Naive B cell (primary cell): Measurements from ENCODE around the gene SMARCD2. TPM values are rescaled to one million over a fixed set of nuclear protein-coding genes. Genes with fewer than 3 reads are reported as not detected.
A peak's percentile ranks its signal among the peaks of the same experiment; 100 is the strongest.
"Not testable (repeated sequence)": the region's sequence is repeated elsewhere in the genome, so short reads cannot be mapped to it uniquely, and the experiment has no call there.

ENCODE experiments used
- ATAC-seq, 2 donors: fragments of 150-1000 bp; cut with Tn5 transposase; 2 replicates each; pipeline ENCODE4 v1.10.0; 2021; ENCODE audit warnings: low read depth in 2 of 2, mild to moderate bottlenecking in 2 of 2, moderate library complexity in 2 of 2
- DNase-seq: peaks from one replicate; pipeline ENCODE4 v3.0.0; 2022
- H3K27ac Mint-ChIP-seq, 6 donors: one replicate each; pipeline ENCODE4 v1.8.0; 2020 to 2022; ENCODE audit warnings: mild to moderate bottlenecking in 6 of 6, mixed read lengths in 6 of 6, moderate library complexity in 5 of 6, inconsistent platforms in 2 of 6
- H3K27me3 Mint-ChIP-seq, 3 donors: one replicate each; pipeline ENCODE4 v1.8.0; 2021 to 2022; ENCODE audit warnings: mixed read lengths in 3 of 3, mild to moderate bottlenecking in 1 of 3
- H3K36me3 Mint-ChIP-seq, 2 donors: one replicate each; pipeline ENCODE4 v1.8.0; 2020 to 2022; ENCODE audit warnings: mixed read lengths in 2 of 2, inconsistent platforms in 1 of 2, mild to moderate bottlenecking in 1 of 2
- H3K4me1 Mint-ChIP-seq, 3 donors: one replicate each; pipeline ENCODE4 v1.8.0; 2020 to 2022; ENCODE audit warnings: mixed read lengths in 3 of 3, inconsistent platforms in 1 of 3, mild to moderate bottlenecking in 1 of 3, moderate library complexity in 1 of 3
- H3K4me3 Mint-ChIP-seq, 8 donors: one replicate each; pipeline ENCODE4 v1.8.0; 2020 to 2022; ENCODE audit warnings: mild to moderate bottlenecking in 8 of 8, mixed read lengths in 8 of 8, moderate library complexity in 8 of 8, inconsistent platforms in 2 of 8
- H3K9me3 Mint-ChIP-seq, 7 donors: one replicate each; pipeline ENCODE4 v1.8.0; 2020 to 2022; ENCODE audit warnings: mixed read lengths in 7 of 7, mild to moderate bottlenecking in 5 of 7, inconsistent platforms in 2 of 7, moderate library complexity in 1 of 7
- polyA plus RNA-seq, 6 donors: library from polyadenylated mRNA; unstranded; fragments of 300-500 nt; fragmentation: Illumina TruSeq; gene quantifications; one replicate each; pipeline ENCODE4 v1.2.3, GENCODE V29; 2021; ENCODE audit warnings: low read depth in 6 of 6

SMARCD2 gene
- polyA plus RNA-seq, 6 donors from 2014 or later: 62.0 to 142 (median 95.1) TPM

DNA sequence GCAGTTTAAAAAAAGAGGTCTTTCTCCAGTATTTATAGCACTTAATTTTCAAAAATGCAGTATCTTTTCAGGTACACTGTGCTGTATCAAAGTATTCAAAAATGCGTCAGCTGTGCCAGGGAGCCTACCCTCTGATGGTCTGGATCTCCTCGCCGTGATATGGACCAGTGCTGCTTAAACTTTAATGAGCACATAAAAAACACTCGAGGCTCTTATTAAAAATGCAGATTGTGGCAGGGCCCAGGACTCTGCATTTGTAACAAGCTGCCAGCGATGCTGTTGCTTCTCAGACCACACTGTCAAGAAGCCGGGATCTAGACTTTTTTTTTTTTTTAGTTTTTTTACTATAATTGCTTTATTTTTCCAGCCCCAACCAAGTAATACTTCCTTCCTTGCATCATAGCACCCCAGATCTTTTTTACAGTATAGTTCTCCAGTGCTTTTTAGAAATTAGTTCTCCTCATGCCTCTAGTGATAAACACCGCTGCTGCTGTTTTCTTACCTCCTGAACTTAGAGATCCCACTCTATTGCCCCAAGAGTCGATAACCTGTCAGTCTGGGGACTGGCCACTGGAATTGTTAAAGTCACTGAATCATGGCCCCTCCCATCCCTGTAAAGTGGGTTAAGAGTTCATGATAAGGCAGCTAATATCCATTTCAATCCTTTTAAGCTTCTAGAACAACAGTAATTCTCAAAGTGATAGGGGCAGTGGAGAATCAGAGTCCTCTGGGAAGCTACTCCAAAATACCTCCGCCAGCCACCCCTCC is 1.6 kb upstream of the SMARCD2 start:
- Mint-ChIP-seq H3K4me3 (peak overlapping the region; percentile 84 to 96 (median 92)), H3K27ac (peak overlapping the region; percentile 89 to 97 (median 96)), H3K4me1 (peaks cover 43 to 51% (median 43%) of the 10 kb centered on the region in 3 donors), H3K27me3 (no peaks in the 10 kb centered on the region), H3K36me3 (no peaks in the 10 kb centered on the region), H3K9me3 (peaks cover 0 to 11% (median 3%) of the 10 kb centered on the region in 7 donors)
- DNase-seq (no peak), ATAC-seq (no peak)

DNA sequence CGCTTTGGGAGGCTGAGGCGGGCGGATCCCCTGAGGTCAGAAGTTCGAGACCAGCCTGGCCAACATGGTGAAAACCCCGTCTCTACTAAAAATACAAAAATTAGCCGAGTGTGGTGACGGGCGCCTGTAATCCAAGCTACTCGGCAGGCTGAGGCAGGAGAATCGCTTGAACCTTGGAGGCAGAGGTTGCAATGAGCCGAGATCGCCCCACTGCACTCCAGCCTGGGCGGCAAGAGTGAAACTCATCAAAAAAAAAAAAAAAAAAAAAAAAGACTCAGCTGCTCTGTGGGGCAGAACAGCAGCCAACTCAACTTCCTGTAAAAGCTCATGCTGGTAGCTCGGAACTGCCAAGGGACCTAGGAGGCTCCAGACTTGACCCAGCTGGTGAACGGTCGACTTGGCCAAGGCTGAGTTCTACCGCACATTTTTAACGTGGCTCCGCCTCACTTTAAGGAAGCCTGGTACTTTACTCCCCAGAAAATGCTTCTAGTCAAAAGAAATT is 953 bp upstream of the SMARCD2 start:
- Mint-ChIP-seq H3K4me3 (peak overlapping the region; percentile 84 to 96 (median 92)), H3K27ac (peak overlapping the region; percentile 89 to 97 (median 96)), H3K4me1 (peaks cover 41 to 52% (median 43%) of the 10 kb centered on the region in 3 donors)
- H3K9me3 Mint-ChIP-seq, H3K27me3 Mint-ChIP-seq, H3K36me3 Mint-ChIP-seq: not testable (repeated sequence)
- DNase-seq: peak; percentile 68
- ATAC-seq: peak; percentile 51 to 62

DNA sequence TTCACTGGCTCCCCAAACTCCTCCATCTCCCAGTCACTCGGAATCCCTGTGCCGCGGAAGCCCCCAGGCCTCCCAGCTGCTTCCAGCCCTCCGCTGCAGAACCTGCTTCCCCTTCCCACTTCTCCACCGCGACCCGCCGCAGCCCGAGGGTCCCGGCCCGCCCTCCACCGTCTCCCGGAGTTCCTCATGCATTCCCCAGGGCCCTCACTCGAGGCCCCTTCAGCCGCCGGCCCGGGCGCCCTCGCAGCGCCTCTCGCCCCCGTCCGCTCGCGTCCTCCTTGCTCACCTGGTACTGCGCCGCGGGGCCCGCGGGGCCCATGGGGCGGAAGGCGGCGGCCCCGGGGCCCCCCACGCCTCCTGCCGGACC is 329 bp downstream of the SMARCD2 start:
- peak; percentile 14 to 18 for ATAC-seq
- Mint-ChIP-seq H3K36me3 (no peaks in the 10 kb centered on the region), H3K4me1 (peaks cover 44 to 51% (median 50%) of the 10 kb centered on the region in 3 donors)

DNA sequence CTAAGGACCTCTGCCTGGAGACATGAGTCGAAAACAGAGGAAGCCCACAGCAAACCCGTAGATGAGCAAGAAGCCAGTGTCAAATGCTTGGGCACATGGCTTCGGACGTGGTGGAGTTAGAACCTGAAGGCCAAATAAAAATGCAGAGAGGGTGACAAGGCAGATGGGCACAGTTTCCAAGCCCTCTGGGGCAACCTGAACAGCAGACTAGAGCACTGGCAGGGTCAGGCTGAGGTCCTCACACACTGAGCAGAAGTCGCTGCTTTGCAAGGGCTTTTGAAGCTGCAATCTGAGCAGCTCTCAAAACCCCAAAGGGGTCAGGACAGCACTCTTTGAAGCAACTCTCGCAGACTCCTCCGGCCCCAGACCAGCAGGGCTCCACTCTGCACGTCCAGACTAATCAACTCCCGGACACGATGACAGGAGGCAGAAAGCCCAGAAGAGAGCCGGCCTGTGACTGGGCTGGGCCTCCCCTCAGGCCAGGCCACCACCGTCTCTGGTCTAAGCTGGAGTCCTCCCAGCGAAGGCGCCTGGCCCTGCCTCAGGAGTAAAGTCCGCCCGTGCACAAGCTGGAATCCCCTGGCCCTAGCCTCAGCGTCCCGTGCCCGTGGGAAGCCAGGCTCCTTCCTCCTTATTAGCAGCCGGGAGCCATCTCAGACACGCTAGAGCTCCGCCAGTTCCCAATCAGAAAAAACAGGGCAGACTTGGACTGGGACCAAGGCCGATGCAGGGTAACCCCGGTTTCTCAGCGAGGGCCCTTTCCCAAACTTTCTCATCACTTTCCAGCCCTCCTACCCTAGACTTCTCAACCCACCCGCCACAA is 924 bp downstream of the SMARCD2 start:
- H3K4me1 Mint-ChIP-seq: peaks cover 46 to 57% (median 53%) of the 10 kb centered on the region in 3 donors
- H3K27ac Mint-ChIP-seq: peak overlapping the region; percentile 49 to 92 (median 90)
- no peaks in the 10 kb centered on the region for H3K9me3 Mint-ChIP-seq
- no peak for ATAC-seq
- H3K4me3 Mint-ChIP-seq: peak overlapping the region; percentile 90 to 96 (median 93)
- no peaks in the 10 kb centered on the region for H3K36me3 Mint-ChIP-seq
- H3K27me3 Mint-ChIP-seq: no peaks in the 10 kb centered on the region
- DNase-seq: no peak

More for the DNA sequence above, 329 bp downstream of the SMARCD2 start:
- peak; percentile 19 for DNase-seq
- Mint-ChIP-seq H3K9me3 (no peaks in the 10 kb centered on the region), H3K27me3 (no peaks in the 10 kb centered on the region), H3K4me3 (peak overlapping the region; percentile 90 to 96 (median 93)), H3K27ac (peak overlapping the region; percentile 49 to 92 (median 90))

DNA sequence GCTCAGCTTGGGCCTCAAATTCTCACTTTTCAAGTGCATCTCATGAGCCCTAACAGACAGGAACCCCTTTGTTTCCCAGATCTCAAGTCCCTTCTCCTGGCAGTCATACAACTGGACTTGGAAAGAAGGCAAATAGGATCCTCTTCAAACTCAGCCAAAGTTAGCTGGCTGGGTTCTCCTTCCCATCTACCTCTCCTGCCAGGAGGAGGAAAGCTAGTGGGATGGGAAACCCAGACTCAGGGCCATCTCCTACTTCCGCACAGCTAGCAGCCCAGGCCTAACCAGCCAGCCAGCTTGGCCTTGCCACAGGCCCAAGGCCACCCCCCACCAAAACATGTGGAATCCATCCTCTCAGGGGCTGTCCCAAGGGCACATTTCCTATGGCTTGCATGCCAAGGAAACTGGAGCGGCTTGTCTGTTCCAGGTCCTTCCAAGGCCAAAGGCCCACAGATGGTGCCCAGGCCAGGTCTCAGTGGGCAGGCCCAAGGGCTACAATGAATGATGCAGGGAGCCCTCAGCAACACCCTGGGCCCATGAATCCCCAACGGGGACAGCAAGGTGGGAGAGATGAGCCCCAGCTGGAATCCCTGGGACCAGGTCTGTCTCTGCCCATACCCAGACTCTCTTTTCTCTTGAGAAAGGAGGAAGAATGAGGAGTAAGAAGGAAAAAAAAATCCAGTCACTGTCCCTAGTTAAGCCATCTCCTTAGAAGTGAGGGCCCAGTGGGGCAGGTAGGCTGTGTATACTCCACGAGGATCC is 1.7 kb downstream of the SMARCD2 start:
- ATAC-seq (no peak), DNase-seq (no peak)
- no peaks in the 10 kb centered on the region for H3K9me3 Mint-ChIP-seq
- H3K4me3 Mint-ChIP-seq: peak overlapping the region; percentile 90 to 96 (median 93)
- H3K4me1 Mint-ChIP-seq: peaks cover 45 to 60% (median 56%) of the 10 kb centered on the region in 3 donors
- no peaks in the 10 kb centered on the region for H3K27me3 Mint-ChIP-seq
- H3K27ac Mint-ChIP-seq: peak overlapping the region in 5 of 6 donors; percentile 58 to 92 (median 89)
- H3K36me3 Mint-ChIP-seq: no peaks in the 10 kb centered on the region

DNA sequence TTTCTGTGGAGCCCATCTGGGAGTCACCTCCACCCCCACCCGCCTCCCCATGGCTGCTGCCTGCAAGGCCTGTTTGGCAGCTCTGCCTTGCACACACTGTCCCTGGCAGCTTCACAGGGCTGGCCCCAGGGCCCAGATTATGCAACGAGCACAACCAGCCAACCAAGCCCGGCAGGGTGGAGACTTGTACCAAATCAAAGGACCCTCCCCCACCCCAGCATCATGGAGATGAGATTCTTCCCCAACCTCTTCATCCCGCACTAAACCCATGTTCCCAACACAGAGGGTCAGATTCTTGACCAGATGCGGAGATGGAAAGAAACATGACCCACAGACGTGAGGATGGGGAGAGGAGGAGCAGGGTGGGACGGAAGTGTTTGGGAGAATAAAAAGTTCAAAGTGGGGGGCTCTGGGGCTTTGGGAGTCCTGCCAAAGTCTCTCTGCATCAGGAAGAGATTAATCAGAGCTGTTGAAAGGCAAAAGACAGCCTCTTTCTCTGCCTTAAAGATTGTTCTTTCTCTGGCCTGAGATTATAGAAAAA is 3.8 kb downstream of the SMARCD2 start:
- H3K27ac Mint-ChIP-seq: peak overlapping the region in 3 of 6 donors; percentile 36 to 60 (median 57)
- H3K4me1 Mint-ChIP-seq: peaks cover 43 to 74% (median 64%) of the 10 kb centered on the region in 3 donors
- no peaks in the 10 kb centered on the region for H3K27me3 Mint-ChIP-seq
- peaks cover 0 to 4% of the 10 kb centered on the region in 2 donors for H3K36me3 Mint-ChIP-seq
- DNase-seq: no peak
- ATAC-seq: no peak
- H3K9me3 Mint-ChIP-seq: no peaks in the 10 kb centered on the region
- peak overlapping the region in 7 of 8 donors; percentile 44 to 86 (median 54) for H3K4me3 Mint-ChIP-seq

DNA sequence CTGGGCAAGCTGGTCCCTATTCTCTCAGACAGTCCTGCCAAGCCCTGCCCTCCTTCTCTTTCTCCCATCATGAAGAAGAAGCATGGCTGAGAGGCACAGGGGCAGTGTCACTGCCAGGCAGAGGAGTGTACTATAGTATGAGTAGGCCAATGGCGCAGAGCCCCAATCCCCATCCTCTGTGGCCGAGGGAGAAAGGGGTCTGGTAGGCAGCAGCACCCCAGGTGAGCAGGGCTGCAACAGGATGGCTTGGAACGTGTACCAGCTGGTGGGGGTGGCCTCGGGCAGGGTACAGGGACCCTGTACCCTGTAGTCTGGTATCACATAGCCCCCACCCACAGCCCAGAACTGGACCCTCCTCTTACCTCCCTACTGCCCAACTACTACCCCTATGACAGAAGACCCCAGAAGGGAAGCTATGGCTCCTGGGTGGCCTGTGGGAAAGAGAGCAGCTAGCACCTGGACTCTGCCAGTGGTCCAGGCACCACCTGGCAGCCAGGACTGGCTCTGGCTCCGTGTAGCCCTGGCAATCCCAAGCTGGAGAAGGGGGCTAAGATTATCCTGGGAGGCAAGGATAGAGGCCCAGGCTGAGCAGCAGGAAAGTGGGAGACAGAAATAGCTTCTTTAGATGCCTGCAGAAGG is 4.4 kb downstream of the SMARCD2 start:
- peak overlapping the region in 1 of 6 donors; percentile 63 for H3K27ac Mint-ChIP-seq
- no peaks in the 10 kb centered on the region for H3K9me3 Mint-ChIP-seq
- no peak for DNase-seq
- H3K27me3 Mint-ChIP-seq: no peaks in the 10 kb centered on the region
- ATAC-seq: no peak
- H3K4me1 Mint-ChIP-seq: peaks cover 42 to 70% (median 58%) of the 10 kb centered on the region in 3 donors
- peaks cover 0 to 8% of the 10 kb centered on the region in 2 donors for H3K36me3 Mint-ChIP-seq
- peak overlapping the region in 6 of 8 donors; percentile 26 to 77 (median 60) for H3K4me3 Mint-ChIP-seq

DNA sequence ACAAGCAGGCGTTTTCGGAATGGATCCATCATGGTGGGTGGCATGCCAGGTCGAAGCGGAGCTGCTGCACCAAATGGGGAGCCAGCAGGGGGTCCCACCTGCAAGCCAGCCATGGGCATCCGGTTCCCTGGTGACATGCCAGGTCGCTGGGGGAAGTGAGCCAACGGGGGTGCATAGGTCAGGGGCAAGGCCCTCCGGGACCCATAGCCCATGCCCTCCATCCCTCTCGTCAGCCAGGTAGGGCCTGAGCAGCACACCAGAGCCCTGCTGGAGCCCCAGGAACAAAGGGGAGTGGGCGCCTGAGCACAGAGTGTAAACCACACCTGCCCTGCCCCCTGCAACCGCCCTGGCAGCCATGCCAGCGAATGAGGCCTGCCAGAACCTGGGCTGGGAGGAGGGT is 5.0 kb downstream of the SMARCD2 start:
- Mint-ChIP-seq H3K27ac (peak overlapping the region in 1 of 6 donors; percentile 29), H3K4me1 (peaks cover 42 to 70% (median 57%) of the 10 kb centered on the region in 3 donors), H3K9me3 (no peaks in the 10 kb centered on the region), H3K27me3 (no peaks in the 10 kb centered on the region), H3K4me3 (peak overlapping the region in 1 of 8 donors; percentile 44), H3K36me3 (peaks cover 0 to 8% of the 10 kb centered on the region in 2 donors)
- no peak for ATAC-seq
- no peak for DNase-seq

DNA sequence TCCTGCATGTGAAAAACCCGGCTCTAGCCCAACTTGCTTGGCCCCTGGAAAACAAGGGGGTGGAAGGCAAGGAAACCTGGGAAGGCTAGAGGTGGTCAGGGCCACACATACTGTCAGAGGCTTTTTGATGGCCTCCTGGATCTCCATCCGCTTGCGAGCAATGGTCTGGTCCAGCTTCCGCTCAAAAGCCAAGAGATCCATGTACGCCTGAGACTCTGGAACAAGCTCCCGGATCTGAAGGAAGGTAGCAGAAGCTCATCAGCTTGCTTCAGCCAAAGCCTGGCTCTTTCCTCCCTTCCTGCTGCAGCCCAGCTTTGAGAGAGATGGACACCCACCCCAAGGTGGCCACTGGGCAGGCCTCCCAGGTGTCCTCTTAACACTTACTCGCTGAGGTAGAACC is 5.7 kb downstream of the SMARCD2 start:
- Mint-ChIP-seq H3K27me3 (no peaks in the 10 kb centered on the region), H3K4me1 (peaks cover 38 to 71% (median 58%) of the 10 kb centered on the region in 3 donors), H3K36me3 (peaks cover 0 to 8% of the 10 kb centered on the region in 2 donors), H3K4me3 (peak overlapping the region in 1 of 8 donors; percentile 44), H3K27ac (peak overlapping the region in 2 of 6 donors; percentile 24 to 53), H3K9me3 (no peaks in the 10 kb centered on the region)
- ATAC-seq (no peak), DNase-seq (no peak)

DNA sequence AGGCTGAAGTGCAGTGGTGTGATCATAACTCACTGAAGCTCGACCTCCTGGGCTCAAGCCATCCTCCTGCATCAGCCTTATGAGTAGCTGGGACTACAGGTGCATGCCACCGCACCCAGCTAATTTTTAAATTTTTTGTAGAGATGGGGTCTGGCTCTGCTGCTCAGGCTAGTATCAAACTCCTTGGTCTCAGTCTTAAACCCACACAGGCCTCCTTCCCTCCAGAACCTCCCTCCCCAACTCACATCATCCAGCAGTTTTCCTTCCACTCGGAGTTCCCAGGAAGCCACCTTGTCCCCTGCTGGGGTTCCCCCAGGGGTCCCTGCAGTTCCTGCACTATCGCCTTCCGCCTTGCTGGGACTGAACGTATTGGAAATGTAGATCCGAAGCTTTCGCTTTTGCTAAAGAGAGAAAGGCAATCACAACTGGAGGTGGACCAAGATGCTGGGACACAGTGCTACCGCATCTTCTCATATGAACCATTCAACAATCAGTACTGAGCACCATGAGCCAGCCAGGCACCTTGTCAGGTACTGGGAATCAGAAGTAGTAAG is 7.2 kb downstream of the SMARCD2 start:
- Mint-ChIP-seq H3K4me3 (peak overlapping the region in 1 of 8 donors; percentile 75), H3K36me3 (peaks cover 0 to 8% of the 10 kb centered on the region in 2 donors), H3K27me3 (no peaks in the 10 kb centered on the region), H3K4me1 (peaks cover 34 to 70% (median 57%) of the 10 kb centered on the region in 3 donors), H3K27ac (peak overlapping the region in 5 of 6 donors; percentile 3 to 94 (median 59)), H3K9me3 (no peaks in the 10 kb centered on the region)
- DNase-seq (no peak), ATAC-seq (no peak)

DNA sequence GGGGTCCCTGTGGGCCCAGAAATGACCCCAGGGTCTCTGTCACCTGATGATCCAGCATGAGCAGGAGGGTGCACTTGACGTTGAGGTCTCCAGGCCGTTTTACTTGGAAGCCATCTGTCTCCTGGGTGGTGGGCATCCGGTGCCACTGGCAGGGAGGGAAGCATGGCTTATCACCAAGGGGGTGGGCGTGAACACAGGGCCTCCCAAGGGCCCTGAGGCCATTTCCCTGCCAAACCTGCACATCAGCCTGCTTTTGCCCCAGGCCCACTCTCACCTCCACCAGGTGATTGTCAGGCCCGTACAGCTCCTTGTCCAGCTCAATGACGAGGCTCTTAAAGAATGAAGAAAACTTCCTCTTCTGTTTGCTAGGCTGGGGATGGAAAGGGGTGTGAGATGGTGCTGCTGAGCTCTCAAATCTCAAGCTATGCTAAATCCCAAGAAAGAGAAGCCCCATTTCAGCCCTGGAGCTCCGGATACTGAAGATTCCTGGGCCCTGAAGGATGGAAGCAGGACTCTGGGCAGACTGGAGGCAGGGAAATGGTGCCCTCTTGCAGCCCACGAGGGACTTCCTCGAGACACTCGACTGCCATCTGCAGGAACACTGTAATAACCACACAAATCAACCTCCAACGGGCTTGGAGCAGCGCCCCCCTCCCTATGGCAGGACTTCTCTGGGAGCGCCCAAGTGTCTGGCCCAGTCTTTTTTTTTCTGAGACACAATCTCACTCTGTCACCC is 7.9 kb downstream of the SMARCD2 start:
- peak overlapping the region in 5 of 6 donors; percentile 3 to 84 (median 71) for H3K27ac Mint-ChIP-seq
- H3K4me3 Mint-ChIP-seq: peak overlapping the region in 1 of 8 donors; percentile 75
- no peaks in the 10 kb centered on the region for H3K9me3 Mint-ChIP-seq
- ATAC-seq (peak; percentile 90 to 91), DNase-seq (peak; percentile 51)
- H3K4me1 Mint-ChIP-seq: peaks cover 34 to 74% (median 63%) of the 10 kb centered on the region in 3 donors
- H3K27me3 Mint-ChIP-seq: no peaks in the 10 kb centered on the region
- peaks cover 0 to 8% of the 10 kb centered on the region in 2 donors for H3K36me3 Mint-ChIP-seq
